HG02642 (cell line): ENCODE data around the gene SNORC.

Experiments used
- ATAC-seq: cut with Tn5 transposase; IDR thresholded peaks from one replicate; pipeline ENCODE4 v1.9.1; 2021; ENCODE audit warnings: mild to moderate bottlenecking; ENCODE audit not compliant: unreplicated experiment, poor library complexity

SNORC gene

GRCh38 chr2:232880764-232881351, 10.8 kb downstream of the SNORC start:
- no peak for ATAC-seq

- no peak for ATAC-seq
Measured at GRCh38 chr2:232882085-232882484, 12.0 kb downstream of the SNORC start.

- no peak for ATAC-seq
Measured at GRCh38 chr2:232882505-232883115, 12.5 kb downstream of the SNORC start.

- ATAC-seq = no peak
Measured at GRCh38 chr2:232883116-232883721, 13.2 kb downstream of the SNORC start.

- ATAC-seq = no peak
Measured at GRCh38 chr2:232884001-232884421, 13.9 kb downstream of the SNORC start.

- no peak for ATAC-seq
Measured at GRCh38 chr2:232884549-232885263, 14.6 kb downstream of the SNORC start.

- no peak for ATAC-seq
Measured at GRCh38 chr2:232885264-232885961, 15.3 kb downstream of the SNORC start.

GRCh38 chr2:232886176-232886575, 16.1 kb downstream of the SNORC start:
- no peak for ATAC-seq

- ATAC-seq = no peak
Measured at GRCh38 chr2:232886632-232887031, 16.6 kb downstream of the SNORC start.

GRCh38 chr2:232887171-232887850, 17.2 kb downstream of the SNORC start:
- no peak for ATAC-seq

- no peak for ATAC-seq
Measured at GRCh38 chr2:232888099-232888836, 18.2 kb downstream of the SNORC start.

- no peak for ATAC-seq
Measured at GRCh38 chr2:232888839-232889529, 18.9 kb downstream of the SNORC start.

- no peak for ATAC-seq
Measured at GRCh38 chr2:232889876-232890401, 19.9 kb downstream of the SNORC start.

GRCh38 chr2:232890536-232890895, 20.5 kb downstream of the SNORC start:
- no peak for ATAC-seq

- no peak for ATAC-seq
Measured at GRCh38 chr2:232890896-232891601, 21.0 kb downstream of the SNORC start.

GRCh38 chr2:232891621-232892071, 21.6 kb downstream of the SNORC start:
- no peak for ATAC-seq

GRCh38 chr2:232892221-232892620, 22.2 kb downstream of the SNORC start:
- no peak for ATAC-seq

- no peak for ATAC-seq
Measured at GRCh38 chr2:232892843-232893242, 22.8 kb downstream of the SNORC start.
